NOMO-1 treated with dmso at 0.1 percent for 144 hours (cell line): ENCODE measurements around the gene PPIP5K1.
"Not testable (repeated sequence)": the region's sequence is repeated elsewhere in the genome, so short reads cannot be mapped to it uniquely, and the experiment has no call there.

Experiments
- DNase-seq: peaks from one replicate; lab custom pipeline; 2025; ENCODE audit not compliant: unreplicated experiment; lab: John Stamatoyannopoulos, UW

The PPIP5K1 gene

GRCh38 chr15:43589778-43590466 is at the start of gene PPIP5K1:
Gene PPIP5K1 (minus strand): TSS chr15:43590208. CDS start chr15:43584504, 5,704 bp downstream.
- not testable (repeated sequence) for DNase-seq

- not testable (repeated sequence) for DNase-seq
Observed at GRCh38 chr15:43638464-43639204, 48.6 kb upstream of the PPIP5K1 start.

- DNase-seq, result not testable (repeated sequence)
Observed at GRCh38 chr15:43626937-43627336, 36.9 kb upstream of the PPIP5K1 start.

GRCh38 chr15:43625106-43625505 is 35.1 kb upstream of the PPIP5K1 start:
- DNase-seq, result no peak

DNA sequence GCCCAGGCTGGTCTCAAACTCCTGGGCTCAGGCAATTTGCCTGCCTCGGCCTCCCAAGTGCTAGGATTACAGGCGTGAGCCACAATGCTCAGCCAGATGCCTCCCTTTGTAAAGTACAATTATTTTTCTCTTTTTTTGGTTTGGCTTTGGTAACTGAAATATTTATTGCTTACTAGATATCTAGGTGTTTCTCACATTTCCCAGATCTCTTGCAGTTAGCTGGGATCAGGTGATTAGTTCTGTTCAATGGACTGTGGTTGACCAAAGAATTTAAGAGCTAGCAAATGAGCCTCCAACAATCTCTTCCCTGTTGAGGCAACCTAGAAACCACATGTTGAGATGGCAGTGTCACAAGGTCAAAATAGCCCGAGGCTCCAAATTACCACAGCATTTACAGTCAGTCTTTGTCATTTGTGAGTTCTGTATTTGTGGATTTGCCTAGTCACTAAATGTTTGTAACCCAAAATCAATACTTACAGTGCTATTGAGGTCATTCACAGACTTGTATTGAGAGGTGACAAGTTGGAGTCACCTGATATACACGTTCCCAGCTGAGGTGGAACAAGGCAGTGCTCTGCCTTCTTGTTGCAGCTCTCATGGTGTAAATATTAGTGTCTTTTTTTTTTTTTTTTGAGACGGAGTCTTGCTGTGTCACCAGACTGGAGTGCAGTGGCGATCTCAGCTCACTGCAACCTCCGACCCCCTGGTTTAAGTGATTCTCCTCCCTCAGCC is 32.2 kb upstream of the PPIP5K1 start:
- not testable (repeated sequence) for DNase-seq

- DNase-seq, result not testable (repeated sequence)
Observed at GRCh38 chr15:43618700-43619099, 28.7 kb upstream of the PPIP5K1 start, which contains the start of gene STRC. Gene STRC (minus strand): TSS chr15:43618800. CDS start chr15:43618722, 78 bp downstream.

GRCh38 chr15:43617750-43618149 is 27.7 kb upstream of the PPIP5K1 start:
- DNase-seq, result not testable (repeated sequence)

DNA sequence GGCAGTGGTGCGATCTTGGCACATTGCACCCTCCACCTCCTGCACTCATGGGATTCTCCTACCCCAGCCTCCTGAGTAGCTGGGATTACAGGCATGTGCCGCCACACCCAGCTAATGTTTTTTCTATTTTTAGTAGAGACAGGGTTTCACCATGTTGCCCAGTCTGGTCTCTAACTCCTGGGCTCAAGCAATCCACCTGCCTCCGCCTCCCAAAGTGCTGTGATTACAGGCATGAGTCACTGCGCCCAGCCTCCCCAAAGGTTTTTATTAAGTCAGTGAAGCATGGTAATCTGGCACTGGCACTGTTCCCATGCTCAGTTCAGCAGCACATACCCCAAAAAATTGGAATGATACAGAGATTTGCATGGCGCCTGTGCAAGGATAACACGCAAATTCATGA is 12.2 kb upstream of the PPIP5K1 start:
- not testable (repeated sequence) for DNase-seq

DNA sequence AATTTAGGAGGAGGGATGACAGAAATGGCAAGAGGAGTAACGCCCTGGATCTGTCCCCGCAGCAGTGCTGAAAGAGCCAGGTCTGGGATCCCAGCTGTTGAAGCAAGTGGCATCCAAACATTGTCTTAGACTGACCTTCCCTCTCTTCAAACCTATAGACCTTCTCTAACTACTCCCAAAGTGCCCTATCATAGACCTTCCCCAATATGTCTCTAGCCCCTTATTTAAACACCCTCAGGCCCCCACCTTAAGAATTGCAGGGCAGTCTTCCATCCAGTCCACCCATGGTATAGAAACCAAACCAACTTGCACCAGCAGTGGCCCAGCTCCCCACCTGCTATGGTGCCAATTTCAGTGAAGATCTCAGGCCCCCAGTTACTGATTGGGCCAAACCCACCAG is 10.2 kb upstream of the PPIP5K1 start:
- not testable (repeated sequence) for DNase-seq

DNA sequence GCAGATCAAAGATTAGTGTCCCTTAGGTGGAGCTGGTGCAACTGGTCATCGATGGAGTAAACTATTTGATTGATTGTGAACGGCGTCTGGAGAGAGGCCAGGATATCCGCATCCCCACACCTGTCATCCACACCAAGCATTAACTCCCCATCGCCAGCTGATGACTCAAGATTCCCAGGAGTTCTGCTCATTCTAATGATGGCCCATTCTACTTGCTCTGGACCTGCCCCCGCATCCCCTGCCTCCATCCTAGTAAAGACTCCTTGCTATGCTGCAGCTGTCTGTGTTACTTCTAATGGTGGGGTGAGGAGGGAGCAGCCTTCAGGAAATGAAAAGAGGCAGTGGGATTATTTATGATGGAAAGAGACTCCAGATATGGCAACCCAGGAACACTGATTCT is 9.1 kb upstream of the PPIP5K1 start:
- DNase-seq, result not testable (repeated sequence)

DNA sequence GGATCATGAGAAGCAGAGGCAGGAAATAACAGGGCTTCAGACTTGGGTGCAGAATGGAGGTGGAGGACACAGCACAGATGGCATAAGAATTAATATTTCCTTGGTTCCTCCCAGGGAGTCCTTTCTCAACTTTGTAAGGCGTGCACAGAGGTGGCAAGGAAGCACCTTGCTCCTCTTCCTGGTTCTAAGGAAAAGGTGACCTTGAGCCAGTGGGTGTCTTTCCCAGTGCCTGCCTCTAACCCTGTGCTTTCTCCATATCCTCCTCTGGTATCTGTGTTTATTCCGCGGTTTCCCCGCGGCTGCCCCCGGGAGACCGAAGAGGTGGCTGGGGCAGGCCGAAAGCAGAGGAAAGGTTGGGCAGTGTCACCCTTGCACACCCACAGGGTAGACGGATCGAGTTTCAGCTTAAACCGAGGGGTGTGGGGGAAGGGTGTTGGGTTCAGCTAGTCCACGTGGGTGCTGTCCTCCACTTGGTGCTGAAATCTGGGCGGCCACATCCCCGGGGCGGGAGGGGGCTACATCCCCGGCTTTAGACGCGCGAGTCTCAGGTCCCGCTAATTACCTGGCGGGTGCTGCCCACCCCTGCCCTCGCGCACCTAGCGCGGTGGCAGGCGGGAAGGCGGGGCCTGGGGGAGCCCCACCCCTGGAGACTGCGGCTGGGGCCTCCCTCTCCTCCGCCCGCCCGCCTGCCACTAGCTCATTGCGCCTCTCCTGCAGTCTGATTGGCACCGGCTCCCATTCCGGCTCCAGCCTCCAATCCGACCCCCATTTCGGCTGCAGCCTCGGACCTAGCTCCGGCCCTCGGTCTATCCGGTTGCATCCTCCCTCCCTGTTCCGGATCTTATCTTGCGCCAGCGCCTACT is 3.6 kb upstream of the PPIP5K1 start, which contains the start of gene CKMT1B:
CKMT1B (plus strand) TSS at position 700 of the 863 bp plus-strand sequence. CDS start 192 bp downstream, outside the sequence.
- DNase-seq, result not testable (repeated sequence)

- DNase-seq, result not testable (repeated sequence)
Observed at GRCh38 chr15:43592841-43593240, 2.8 kb upstream of the PPIP5K1 start.

- DNase-seq, result not testable (repeated sequence)
Observed at GRCh38 chr15:43574607-43575006, 15.4 kb downstream of the PPIP5K1 start.

GRCh38 chr15:43566615-43567014 is 23.4 kb downstream of the PPIP5K1 start:
- not testable (repeated sequence) for DNase-seq

DNA sequence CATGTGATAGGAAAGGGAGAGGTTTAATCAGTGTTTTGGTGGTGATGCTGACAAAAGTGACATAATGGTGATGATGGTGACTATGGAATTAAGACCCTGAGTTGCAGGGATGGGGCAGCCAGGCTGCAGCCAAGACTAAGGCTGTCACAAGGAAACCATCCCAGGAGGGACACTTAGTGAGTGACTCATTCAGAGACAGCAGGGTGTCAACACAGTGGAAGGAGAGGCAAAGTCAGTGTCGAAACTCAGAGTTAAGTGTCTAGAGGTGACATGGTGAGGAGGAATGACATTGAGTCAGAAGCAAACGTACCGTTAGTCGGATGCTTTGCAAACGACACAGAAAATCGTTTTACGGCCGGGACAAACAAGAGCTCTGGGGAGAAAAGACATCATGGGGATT is 26.2 kb downstream of the PPIP5K1 start:
- not testable (repeated sequence) for DNase-seq

GRCh38 chr15:43562753-43563152 is 27.3 kb downstream of the PPIP5K1 start:
- DNase-seq, result not testable (repeated sequence)

DNA sequence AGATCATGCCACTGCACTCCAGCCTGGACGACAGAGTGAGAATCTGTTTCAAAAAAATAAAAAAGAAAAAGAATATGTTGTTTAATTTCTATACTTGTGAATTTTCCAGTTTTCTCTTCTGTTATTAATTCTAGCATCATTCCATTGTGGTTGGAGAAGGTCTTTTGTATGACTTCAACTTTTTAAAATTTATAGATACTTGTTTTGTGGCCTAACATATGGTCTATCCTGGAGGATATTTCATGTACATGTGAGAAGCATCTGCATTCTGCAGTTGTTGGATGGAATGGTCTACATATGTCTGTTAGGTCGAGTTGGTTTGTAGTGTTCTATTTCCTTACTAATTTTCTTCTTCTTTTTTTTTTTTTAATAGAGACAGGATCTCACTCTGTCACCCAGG is 37.0 kb downstream of the PPIP5K1 start:
- DNase-seq, result no peak

DNA sequence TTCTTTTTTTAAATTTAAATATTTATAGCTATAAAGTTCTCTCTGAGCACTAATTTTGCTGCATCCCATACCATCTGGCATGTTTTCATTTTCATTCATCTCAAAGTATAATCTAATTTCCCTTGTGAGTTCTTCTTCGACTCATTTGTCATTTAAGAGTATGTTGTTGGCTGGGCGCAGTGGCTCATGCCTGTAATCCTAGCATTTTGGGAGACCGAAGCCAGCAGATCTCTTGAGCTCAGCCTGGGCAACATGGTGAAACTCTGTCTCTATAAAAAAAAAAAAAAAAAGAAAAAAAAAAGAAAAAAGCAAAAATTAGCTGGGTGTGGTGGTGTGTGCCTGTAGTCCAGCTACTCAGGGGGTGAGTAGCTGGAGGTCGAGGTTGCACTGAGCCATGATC is 37.8 kb downstream of the PPIP5K1 start:
- DNase-seq, result no peak

DNA sequence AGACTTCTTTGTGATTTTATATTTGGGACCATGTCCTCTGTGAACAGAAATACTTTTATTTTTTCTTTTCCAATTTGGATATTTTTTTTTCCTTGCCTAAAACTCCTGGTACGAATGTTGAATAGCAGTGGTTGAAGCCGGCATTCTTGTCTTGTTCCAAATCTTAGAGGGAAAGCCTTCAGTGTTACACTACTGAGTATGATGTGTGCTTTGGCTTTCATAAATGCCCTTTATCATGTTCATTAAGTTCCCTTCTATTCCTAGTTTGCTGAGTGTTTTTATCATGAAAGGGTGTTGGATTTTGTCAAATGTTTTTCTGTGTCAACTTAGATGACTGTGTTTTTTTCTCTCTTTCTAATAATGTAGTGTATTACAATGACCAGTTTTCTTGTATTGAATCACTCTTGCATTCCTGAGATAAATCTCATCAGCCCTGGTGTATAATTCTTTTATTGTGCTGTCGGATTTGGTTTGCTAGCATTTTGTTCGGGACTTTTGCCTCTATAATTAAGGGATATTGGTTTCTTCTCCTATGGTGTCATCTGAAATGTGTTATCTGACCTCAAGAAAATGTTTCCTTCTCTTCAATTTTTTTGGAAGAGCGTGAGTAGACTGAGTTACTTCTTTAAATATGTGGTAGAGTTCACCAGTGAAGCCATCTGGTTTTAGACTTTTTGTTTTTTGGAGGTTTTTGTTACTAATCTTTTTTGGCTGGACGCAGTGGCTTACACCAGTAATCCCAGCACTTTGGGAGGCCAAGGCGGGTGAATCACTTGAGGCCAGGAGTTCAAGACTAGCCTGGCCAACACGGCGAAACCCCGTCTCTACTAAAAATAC is 39.3 kb downstream of the PPIP5K1 start:
- no peak for DNase-seq
